Measurements from ENCODE around the gene SIK3. TPM values are rescaled to one million over a fixed set of nuclear protein-coding genes. Genes with fewer than 3 reads are reported as not detected.

Gene SIK3
- total and polyA plus RNA-seq, 2 donors (not counting 3 experiments of a cell fraction or from before 2014, with no cell fraction given) = 10.3 to 21.3 TPM

GRCh38 chr11:116951762-116952161 is 146.5 kb downstream of the SIK3 start:
- no peak overlapping the region for H3K4me2 ChIP-seq (ENCODE audit: insufficient read depth, low read length)
- no peaks in the 10 kb centered on the region for H4K20me1 ChIP-seq (replicated peaks; ENCODE audit: control insufficient read depth, extremely low read depth, insufficient read depth, low read length)
- BruUV-seq (replicated peaks) = no TSS peak
- peaks cover 0 to 2% of the 10 kb centered on the region in 2 experiments for H3K36me3 ChIP-seq (ENCODE audit: control insufficient read depth in 2 of 2, extremely low read depth in 1 of 2, insufficient read depth in 2 of 2, low read length in 2 of 2)
- ChIA-PET POLR2A (no interaction called here), CTCF (interaction anchor here (1.2 to 2.0 kb wide), 3 partner anchors 9 to 11 kb away, joined by 3 to 6 read pairs (median 4); no protein-coding TSS in a partner anchor)
- no peaks in the 10 kb centered on the region for H3K27me3 ChIP-seq (ENCODE audit: control insufficient read depth in 2 of 2, insufficient read depth in 2 of 2, low read length in 2 of 2)
- TF ChIP-seq JUN (IDR thresholded peaks at IDR 0.05; ENCODE audit: borderline replicate concordance, insufficient read depth, insufficient read length, low read depth) (no peak), POLR2A (IDR thresholded peaks at IDR 0.05; ENCODE audit: low read depth, low read length) (no peak), FOS (IDR thresholded peaks at IDR 0.05; ENCODE audit: borderline replicate concordance, insufficient read depth, low read length) (no peak), CTCF (IDR thresholded peaks at IDR 0.05; ENCODE audit: extremely low read depth in 1 of 2, insufficient read depth in 1 of 2, low read depth in 1 of 2, low read length in 2 of 2) (no peak), MYC (IDR thresholded peaks at IDR 0.05; ENCODE audit: low read depth, low read length) (no peak), GATA2 (IDR thresholded peaks at IDR 0.05; ENCODE audit: insufficient read depth, insufficient read length, low read depth, low read length) (no peak), EZH2 (IDR thresholded peaks at IDR 0.05; ENCODE audit: borderline replicate concordance, low read depth, low read length, severe bottlenecking) (no peak), MAX (IDR thresholded peaks at IDR 0.05; ENCODE audit: insufficient read depth, insufficient read length) (no peak), POLR2AphosphoS5 (IDR thresholded peaks at IDR 0.05; ENCODE audit: insufficient read depth, low read depth, low read length) (no peak)
- no peak for DNase-seq (ENCODE audit: low read depth, low spot score)
- FAIRE-seq = no peak
- intact Hi-C loops (cut with micrococcal nuclease) = no loop called here
- dilution Hi-C loops (cut with MboI; ENCODE audit: extremely low pct_ligation_motif_present, low sequenced_read_pairs) = no loop called here
- H3K27ac ChIP-seq (ENCODE audit: insufficient read depth, low read depth, low read length) = no peak overlapping the region
- H3K4me3 ChIP-seq (replicated peaks in 1 of 3; ENCODE audit: insufficient read depth in 1 of 3, low read depth in 1 of 3, low read length in 3 of 3) = no peak overlapping the region
- no peaks in the 10 kb centered on the region for H3K9me1 ChIP-seq (replicated peaks; ENCODE audit: control insufficient read depth, extremely low read depth, insufficient read depth, low read length)
- H3K4me1 ChIP-seq (ENCODE audit: control insufficient read depth, extremely low read depth, insufficient read depth, low read length) = peaks cover under 1% of the 10 kb centered on the region
- H3K9ac ChIP-seq (replicated peaks; ENCODE audit: extremely low read depth, insufficient read depth, low read length) = no peak overlapping the region
- H2AFZ ChIP-seq (ENCODE audit: low read depth, low read length) = no peak overlapping the region
- no peaks in the 10 kb centered on the region for H3K79me2 ChIP-seq (ENCODE audit: control insufficient read depth, insufficient read depth, low read length)
- no peaks in the 10 kb centered on the region for H3K9me3 ChIP-seq (replicated peaks; ENCODE audit: control insufficient read depth, insufficient read depth, low read length)

Data from endothelial cell of umbilical vein (primary cell).